PFSK-1 (cell line): ENCODE data around the gene LAGE3.

Source experiments
- FOXP2 ChIP-seq: optimal IDR thresholded peaks from 2 replicates; pipeline ENCODE3; 2011; ENCODE audit warnings: borderline replicate concordance, control low read depth, inconsistent platforms; ENCODE audit not compliant: insufficient read depth; ENCODE audit errors: extremely low read length, extremely low read depth
- POLR2AphosphoS5 ChIP-seq: IDR thresholded peaks from 2 replicates; pipeline ENCODE4 v1.6.1; 2012; ENCODE audit warnings: low read depth, mild to moderate bottlenecking, control low read depth, low read length, moderate library complexity
- SIN3A ChIP-seq: IDR thresholded peaks from 2 replicates; pipeline ENCODE4 v1.6.1; 2012; ENCODE audit warnings: mild to moderate bottlenecking, low read length, moderate library complexity, borderline replicate concordance; ENCODE audit not compliant: insufficient read depth
- TAF1 ChIP-seq: IDR thresholded peaks from 2 replicates; pipeline ENCODE4 v1.6.1; 2012; ENCODE audit warnings: low read length, control low read depth, borderline replicate concordance; ENCODE audit not compliant: insufficient read depth
- TF ChIP-seq, protein P1 (sequence below), 2 experiments: IDR thresholded peaks; 2 replicates each; pipeline versions ENCODE4 v1.6.1 to v1.8.0; 2011 to 2012; ENCODE audit warnings: low read depth in 2 of 2, low read length in 2 of 2, control low read depth in 1 of 2, inconsistent platforms in 1 of 2, mild to moderate bottlenecking in 1 of 2, moderate library complexity in 1 of 2; ENCODE audit not compliant: insufficient read depth in 1 of 2

LAGE3 gene

GRCh38 chrX:154490021-154490413 is 10.9 kb upstream of the LAGE3 start:
- TF ChIP-seq, protein P1, sequence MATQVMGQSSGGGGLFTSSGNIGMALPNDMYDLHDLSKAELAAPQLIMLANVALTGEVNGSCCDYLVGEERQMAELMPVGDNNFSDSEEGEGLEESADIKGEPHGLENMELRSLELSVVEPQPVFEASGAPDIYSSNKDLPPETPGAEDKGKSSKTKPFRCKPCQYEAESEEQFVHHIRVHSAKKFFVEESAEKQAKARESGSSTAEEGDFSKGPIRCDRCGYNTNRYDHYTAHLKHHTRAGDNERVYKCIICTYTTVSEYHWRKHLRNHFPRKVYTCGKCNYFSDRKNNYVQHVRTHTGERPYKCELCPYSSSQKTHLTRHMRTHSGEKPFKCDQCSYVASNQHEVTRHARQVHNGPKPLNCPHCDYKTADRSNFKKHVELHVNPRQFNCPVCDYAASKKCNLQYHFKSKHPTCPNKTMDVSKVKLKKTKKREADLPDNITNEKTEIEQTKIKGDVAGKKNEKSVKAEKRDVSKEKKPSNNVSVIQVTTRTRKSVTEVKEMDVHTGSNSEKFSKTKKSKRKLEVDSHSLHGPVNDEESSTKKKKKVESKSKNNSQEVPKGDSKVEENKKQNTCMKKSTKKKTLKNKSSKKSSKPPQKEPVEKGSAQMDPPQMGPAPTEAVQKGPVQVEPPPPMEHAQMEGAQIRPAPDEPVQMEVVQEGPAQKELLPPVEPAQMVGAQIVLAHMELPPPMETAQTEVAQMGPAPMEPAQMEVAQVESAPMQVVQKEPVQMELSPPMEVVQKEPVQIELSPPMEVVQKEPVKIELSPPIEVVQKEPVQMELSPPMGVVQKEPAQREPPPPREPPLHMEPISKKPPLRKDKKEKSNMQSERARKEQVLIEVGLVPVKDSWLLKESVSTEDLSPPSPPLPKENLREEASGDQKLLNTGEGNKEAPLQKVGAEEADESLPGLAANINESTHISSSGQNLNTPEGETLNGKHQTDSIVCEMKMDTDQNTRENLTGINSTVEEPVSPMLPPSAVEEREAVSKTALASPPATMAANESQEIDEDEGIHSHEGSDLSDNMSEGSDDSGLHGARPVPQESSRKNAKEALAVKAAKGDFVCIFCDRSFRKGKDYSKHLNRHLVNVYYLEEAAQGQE (IDR thresholded peaks at IDR 0.05; ENCODE audit: insufficient read depth in 1 of 2, low read depth in 2 of 2, low read length in 2 of 2), result no peak
- TF ChIP-seq POLR2AphosphoS5, result no peak
- no peak for TF ChIP-seq TAF1
- TF ChIP-seq FOXP2, result no peak
- no peak for TF ChIP-seq SIN3A

GRCh38 chrX:154489182-154489581 is 10.1 kb upstream of the LAGE3 start:
- TF ChIP-seq, protein P1 (IDR thresholded peaks at IDR 0.05; ENCODE audit: insufficient read depth in 1 of 2, low read depth in 2 of 2, low read length in 2 of 2), result no peak

DNA sequence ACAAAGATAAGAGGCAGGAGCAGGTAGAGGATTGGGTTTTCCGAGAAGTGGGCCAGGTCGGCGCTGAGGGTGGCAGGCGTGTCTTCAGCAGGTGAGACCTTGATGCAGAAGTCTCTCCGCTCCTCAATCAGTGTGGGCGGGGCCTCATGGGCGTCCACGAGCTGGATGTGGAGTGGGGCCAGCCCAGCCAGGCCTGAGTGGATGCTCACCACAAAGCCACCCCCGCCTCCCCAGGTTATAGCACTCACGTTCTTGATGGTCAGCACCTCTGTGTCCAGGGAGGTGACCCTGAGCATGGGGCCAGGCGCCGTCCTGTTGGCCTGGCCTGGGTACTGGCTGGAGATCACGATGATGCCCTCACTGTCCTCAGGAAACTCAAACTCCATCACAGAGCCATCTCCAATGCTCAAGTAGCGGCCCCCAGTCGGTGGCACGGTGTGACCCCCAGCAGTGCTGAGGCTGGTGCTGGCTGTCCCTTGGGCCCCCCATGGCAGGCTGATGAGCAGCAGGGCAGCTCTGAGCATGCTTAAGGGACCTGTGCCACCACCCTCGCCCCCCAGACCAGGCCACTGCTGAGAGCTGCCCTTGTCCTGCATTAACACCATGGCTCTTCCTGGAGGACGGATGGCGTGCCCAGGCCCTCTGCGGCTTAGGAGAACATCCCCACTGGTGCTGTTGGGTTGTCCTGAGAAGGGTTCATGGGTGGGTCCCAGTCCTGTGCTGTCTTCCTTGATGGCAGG is 9.4 kb upstream of the LAGE3 start:
- TF ChIP-seq POLR2AphosphoS5 (no peak), TAF1 (no peak), FOXP2 (no peak), SIN3A (no peak)
- TF ChIP-seq, protein P1 (IDR thresholded peaks at IDR 0.05; ENCODE audit: insufficient read depth in 1 of 2, low read depth in 2 of 2, low read length in 2 of 2), result no peak

DNA sequence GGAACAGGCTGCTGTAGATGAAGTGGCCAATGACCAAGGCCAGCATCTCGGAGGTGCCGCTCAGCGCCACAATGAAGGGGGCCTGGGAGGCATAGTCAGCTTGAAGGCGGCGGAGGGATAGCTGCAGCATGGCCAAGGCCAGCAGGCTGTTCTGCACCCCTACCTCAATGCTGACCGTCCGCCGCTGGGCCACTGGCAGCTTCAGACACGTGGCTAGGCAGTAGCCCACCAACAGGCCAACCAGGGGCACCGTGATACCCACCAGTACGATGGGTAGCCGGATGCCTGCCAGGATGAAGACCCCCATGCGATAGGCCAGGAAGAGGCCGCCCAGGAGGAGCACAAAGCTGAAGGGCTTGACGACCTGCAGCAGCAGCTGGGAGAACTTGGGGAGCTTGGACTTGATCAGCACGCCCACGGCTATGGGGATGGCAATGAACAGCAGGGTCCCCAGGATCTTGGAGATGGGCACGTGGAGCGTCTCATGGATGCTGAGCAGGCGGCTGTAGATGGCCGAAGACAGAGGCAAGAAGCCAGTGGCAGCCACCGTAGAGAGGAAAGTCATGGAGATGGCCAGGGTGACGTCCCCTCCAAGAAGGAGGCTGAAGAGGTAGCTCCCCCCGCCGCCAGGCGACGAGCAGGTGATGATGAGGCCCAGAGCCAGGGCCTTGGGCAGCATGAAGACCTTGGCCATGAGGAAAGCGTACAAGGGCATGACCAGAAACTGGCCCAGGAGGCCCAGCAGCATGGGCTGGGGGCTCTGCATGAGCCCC is 8.6 kb upstream of the LAGE3 start:
- TF ChIP-seq SIN3A (no peak), TAF1 (no peak), POLR2AphosphoS5 (no peak)
- TF ChIP-seq, protein P1 (IDR thresholded peaks at IDR 0.05; ENCODE audit: insufficient read depth in 1 of 2, low read depth in 2 of 2, low read length in 2 of 2), result no peak
